ENCODE results near the gene NRAP.

- TF ChIP-seq CTCF (IDR thresholded peaks at IDR 0.05; ENCODE audit: control extremely low read depth in 1 of 3, insufficient read depth in 1 of 3, low read depth in 1 of 3, low read length in 3 of 3) (no peak), BCL11A (IDR thresholded peaks at IDR 0.05; ENCODE audit: low read depth in 2 of 2, low read length in 2 of 2) (no peak), EP300 (IDR thresholded peaks at IDR 0.05; ENCODE audit: borderline replicate concordance in 1 of 2, low read depth in 2 of 2, low read length in 2 of 2) (no peak), EZH2 (IDR thresholded peaks at IDR 0.05; ENCODE audit: low read depth, low read length, severe bottlenecking) (no peak), POLR2A (IDR thresholded peaks at IDR 0.05; ENCODE audit: control extremely low read depth in 1 of 2, low read depth in 2 of 2, low read length in 2 of 2) (no peak), POU5F1 (IDR thresholded peaks at IDR 0.05; ENCODE audit: low read depth, low read length) (no peak), RNF2 (IDR thresholded peaks at IDR 0.05; ENCODE audit: borderline replicate concordance, low read depth, low read length, missing control alignments, poor library complexity, severe bottlenecking) (no peak), NANOG (IDR thresholded peaks at IDR 0.05; ENCODE audit: insufficient read depth, low read depth, low read length, poor library complexity, severe bottlenecking) (no peak), HDAC6 (IDR thresholded peaks at IDR 0.05; ENCODE audit: low read depth, low read length) (no peak), CHD2 (IDR thresholded peaks at IDR 0.05; ENCODE audit: low read length) (no peak), RAD21 (IDR thresholded peaks at IDR 0.05 in 1 of 2, conservative IDR thresholded peaks at IDR 0.05 in 1 of 2; ENCODE audit: low read depth in 2 of 2, low read length in 2 of 2) (no peak), POLR2AphosphoS5 (IDR thresholded peaks at IDR 0.05; ENCODE audit: low read depth, low read length) (no peak)
Measured at GRCh38 chr10:113573368-113573767, 90.5 kb downstream of the NRAP start.
